Heart left ventricle (tissue), 16 donors: Measurements from ENCODE around the gene CSF2. TPM values are rescaled to one million over a fixed set of nuclear protein-coding genes. Genes with fewer than 3 reads are reported as not detected.

Source experiments
- ATAC-seq, 4 donors: fragments of 200-7000 bp; cut with Tn5 transposase; one replicate each; pipeline ENCODE4 v1.9.1; 2020 to 2022; ENCODE audit warnings: moderate library complexity in 4 of 4, mild to moderate bottlenecking in 3 of 4, moderate number of reproducible peaks in 1 of 4
- DNase-seq, 5 donors: peaks; one replicate each; pipeline ENCODE4 v3.0.0-alpha.2; 2020
- H3K27ac ChIP-seq, 12 donors: fragments of 200-600 bp; sonication (generic) in 4 of 12; one replicate each; pipeline versions ENCODE4 v1.5.0 to v1.8.0; 2016 to 2022; ENCODE audit warnings: mild to moderate bottlenecking in 2 of 12
- H3K27me3 ChIP-seq, 9 donors: fragments of 200-600 bp; sonication (generic) in 2 of 9; one replicate each; pipeline versions ENCODE4 v1.5.1 to v1.8.0; 2016 to 2022; ENCODE audit warnings: mild to moderate bottlenecking in 3 of 9
- H3K36me3 ChIP-seq, 9 donors: fragments of 200-600 bp; sonication (generic) in 2 of 9; one replicate each; pipeline versions ENCODE4 v1.5.0 to v1.8.0; 2018 to 2022; ENCODE audit warnings: mild to moderate bottlenecking in 2 of 9
- H3K4me1 ChIP-seq, 12 donors: fragments of 200-600 bp; sonication (generic) in 4 of 12; one replicate each; pipeline versions ENCODE4 v1.5.0 to v1.8.0; 2016 to 2022; ENCODE audit warnings: mild to moderate bottlenecking in 3 of 12
- H3K4me3 ChIP-seq, 12 donors: fragments of 200-600 bp; sonication (generic) in 4 of 12; one replicate each; pipeline versions ENCODE4 v1.5.0 to v1.8.0; 2017 to 2022; ENCODE audit warnings: mild to moderate bottlenecking in 9 of 12, moderate library complexity in 4 of 12
- H3K9me3 ChIP-seq, 12 donors: fragments of 200-600 bp; sonication (generic) in 4 of 12; one replicate each; pipeline versions ENCODE4 v1.5.0 to v1.8.0; 2016 to 2022; ENCODE audit warnings: mild to moderate bottlenecking in 1 of 12
- POLR2A ChIP-seq, 2 donors: fragments of 450-650 bp; IDR thresholded peaks; one replicate each; pipeline ENCODE4 v1.6.1; 2017; ENCODE audit warnings: antibody characterized with exemption in 2 of 2, mild to moderate bottlenecking in 2 of 2, moderate library complexity in 2 of 2
- WGBS, 4 donors: extraction: QIAGEN DNeasy Blood & Tissue Kit in 2 of 4; methylation state at CpG; one replicate each; pipeline versions ENCODE4 v1.1.5 to v1.1.7; 2013 to 2018; 5-methylcytosine and 5-hydroxymethylcytosine counted together
- intact Hi-C, 10 donors: fragments of 100-400 bp; cut with DNase I; formaldehyde crosslinking; loops; one replicate each; pipeline versions ENCODE4 v1.11.1 to v1.14.2; 2022
- polyA plus RNA-seq, 2 donors: library from polyadenylated mRNA; stranded (reverse); fragments of 200-250 nt; gene quantifications; one replicate each; pipeline ENCODE4 v1.2.3, GENCODE V29; 2013
- total RNA-seq, 9 donors: library from RNA; depleted of rRNA in 2 of 9; stranded (reverse); fragments of >200 nt in 2 of 9; fragmentation: NEBNext Ultra II Directional in 3 of 9; extraction: Animal tissue kit (Norgen Biotek cat#: 25700) in 3 of 9; gene quantifications; one replicate each; pipeline versions ENCODE4 v1.1.0 to v1.2.4, GENCODE V29; 2016 to 2023
- TF ChIP-seq, protein P1 (sequence below), 12 donors: fragments of 200-600 bp; sonication (generic) in 4 of 12; IDR thresholded peaks; one replicate each; pipeline versions ENCODE4 v1.5.0 to v1.8.0; 2018 to 2022; ENCODE audit warnings: antibody characterized with exemption in 12 of 12, mild to moderate bottlenecking in 5 of 12
- donor health status: ischemic (EF 13 %, LVEDD 7.1; RV severe dilation, severe dysfunction).
- donor health status: healthy with polysubstance abuse.
- donor health status: DM: no; HTN: yes; CAD: no.
- donor health status: DM: no; HTN: no; CAD: no.
- donor health status: ischemic (EF 25% LVEDD 6.9; RV normal size, moderate dysfunction).
- donor health status: ischemic (EF 25% LVEDD 5.7; RV mildly dilated, moderate dysfunction).
- donor health status: healthy.
- donor health status: DM: yes; HTN: yes; CAD: no.
- donor health status: ischemic (EF 35%, LVEDD 5.7; RV mildly dilated, moderate dysfunction).
- donor health status: nonischemic (EF 11% LVEDD 7.7; RV severe dilation, severe dysfunction).
- donor health status: DM: yes; HTN: yes; CAD: no.
- donor health status: PGD.
- donor health status: ischemic (EF 29% LVEDD 5.4; RV normal size, mild dysfunction).
- donor health status: nonischemic (EF 23%, LVEDD 6.1; RV moderate dilation, normal function).

CSF2 gene
- total and polyA plus RNA-seq, 11 donors, result 0.67 TPM; not detected in 10

GRCh38 chr5:132026516-132027008, 47.0 kb upstream of the CSF2 start:
- DNase-seq, result no peak
- TF ChIP-seq, protein P1, sequence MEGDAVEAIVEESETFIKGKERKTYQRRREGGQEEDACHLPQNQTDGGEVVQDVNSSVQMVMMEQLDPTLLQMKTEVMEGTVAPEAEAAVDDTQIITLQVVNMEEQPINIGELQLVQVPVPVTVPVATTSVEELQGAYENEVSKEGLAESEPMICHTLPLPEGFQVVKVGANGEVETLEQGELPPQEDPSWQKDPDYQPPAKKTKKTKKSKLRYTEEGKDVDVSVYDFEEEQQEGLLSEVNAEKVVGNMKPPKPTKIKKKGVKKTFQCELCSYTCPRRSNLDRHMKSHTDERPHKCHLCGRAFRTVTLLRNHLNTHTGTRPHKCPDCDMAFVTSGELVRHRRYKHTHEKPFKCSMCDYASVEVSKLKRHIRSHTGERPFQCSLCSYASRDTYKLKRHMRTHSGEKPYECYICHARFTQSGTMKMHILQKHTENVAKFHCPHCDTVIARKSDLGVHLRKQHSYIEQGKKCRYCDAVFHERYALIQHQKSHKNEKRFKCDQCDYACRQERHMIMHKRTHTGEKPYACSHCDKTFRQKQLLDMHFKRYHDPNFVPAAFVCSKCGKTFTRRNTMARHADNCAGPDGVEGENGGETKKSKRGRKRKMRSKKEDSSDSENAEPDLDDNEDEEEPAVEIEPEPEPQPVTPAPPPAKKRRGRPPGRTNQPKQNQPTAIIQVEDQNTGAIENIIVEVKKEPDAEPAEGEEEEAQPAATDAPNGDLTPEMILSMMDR (IDR thresholded peaks at IDR 0.05), result no peak
- TF ChIP-seq POLR2A (IDR thresholded peaks at IDR 0.05), result no peak
- no peaks in the 10 kb centered on the region for H3K4me1 ChIP-seq
- no peaks in the 10 kb centered on the region for H3K36me3 ChIP-seq
- peaks cover 0 to 4% (median 0%) of the 10 kb centered on the region in 9 donors for H3K27me3 ChIP-seq
- intact Hi-C loops, result no loop called here
- no peak for ATAC-seq
- H3K9me3 ChIP-seq, result no peaks in the 10 kb centered on the region
- no peak overlapping the region for H3K27ac ChIP-seq
- H3K4me3 ChIP-seq, result no peak overlapping the region
- WGBS, 4 donors, result 74 to 80% (median 76%) methylated on average over 5 of the region's 5 CpGs

- Histone ChIP-seq H3K4me3 (no peak overlapping the region), H3K27ac (no peak overlapping the region), H3K4me1 (no peaks in the 10 kb centered on the region), H3K9me3 (no peaks in the 10 kb centered on the region), H3K36me3 (no peaks in the 10 kb centered on the region), H3K27me3 (peaks cover 0 to 4% (median 0%) of the 10 kb centered on the region in 9 donors)
- intact Hi-C loops, result no loop called here
- ATAC-seq (peak in 1 of 4 donors; percentile 10), DNase-seq (no peak)
- TF ChIP-seq, protein P1 (IDR thresholded peaks at IDR 0.05), result no peak
- TF ChIP-seq POLR2A (IDR thresholded peaks at IDR 0.05), result no peak
- 70 to 93% (median 84%) methylated on average over 2 of the region's 2 CpGs for whole genome bisulfite sequencing, 4 donors
Observed at GRCh38 chr5:132027027-132027426, 46.6 kb upstream of the CSF2 start.

DNA sequence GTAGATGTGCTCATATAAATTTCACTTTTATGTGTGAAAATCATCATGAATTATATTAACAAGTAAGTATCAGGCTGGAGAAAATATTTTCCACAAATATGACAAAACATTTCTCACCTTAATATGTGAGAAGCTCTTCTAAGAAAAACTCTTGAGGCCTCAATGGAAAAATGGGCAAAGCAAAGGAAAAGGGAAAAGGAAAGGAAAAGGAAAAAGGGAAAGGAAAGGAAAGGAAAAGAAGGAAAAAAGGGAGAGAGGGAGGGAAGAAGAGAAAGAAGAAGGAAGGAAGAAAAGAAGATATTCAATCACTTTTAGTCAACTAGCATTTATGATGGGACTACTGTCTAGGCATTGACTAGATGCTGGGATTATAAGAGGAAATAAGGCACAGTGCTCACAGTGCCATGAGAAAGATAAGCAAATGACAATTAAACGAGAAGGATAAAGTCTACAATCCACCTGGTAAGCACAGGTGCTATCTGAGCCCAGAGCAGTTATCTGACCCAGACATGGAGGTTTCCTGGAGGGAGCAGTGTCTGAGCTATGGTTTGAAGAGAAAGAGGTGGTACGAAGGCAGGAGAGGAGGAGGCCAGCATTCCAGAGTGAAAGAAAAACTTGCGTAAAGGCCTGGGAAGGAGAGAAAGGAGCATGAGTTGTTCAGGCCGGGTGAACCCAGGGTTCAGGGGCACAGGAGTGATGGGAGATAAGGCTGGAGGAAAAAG, 43.8 kb upstream of the CSF2 start:
- 72 to 79% (median 75%) methylated on average over 4 of the region's 4 CpGs for WGBS, 4 donors
- H3K27me3 ChIP-seq, result peaks cover 0 to 4% (median 0%) of the 10 kb centered on the region in 9 donors
- intact Hi-C loops, result no loop called here

GRCh38 chr5:132030610-132031009, 43.0 kb upstream of the CSF2 start:
- peaks cover 0 to 4% (median 0%) of the 10 kb centered on the region in 9 donors for H3K27me3 ChIP-seq
- WGBS, 4 donors, result 84 to 93% (median 89%) methylated on average over 2 of the region's 2 CpGs
- peaks cover 0 to 10% (median 0%) of the 10 kb centered on the region in 12 donors for H3K9me3 ChIP-seq
- no peak for TF ChIP-seq POLR2A (IDR thresholded peaks at IDR 0.05)
- TF ChIP-seq, protein P1 (IDR thresholded peaks at IDR 0.05), result no peak
- H3K36me3 ChIP-seq, result no peaks in the 10 kb centered on the region
- intact Hi-C loops, result no loop called here
- no peak overlapping the region for H3K4me3 ChIP-seq
- H3K4me1 ChIP-seq, result no peaks in the 10 kb centered on the region
- ATAC-seq (no peak), DNase-seq (no peak)
- H3K27ac ChIP-seq, result no peak overlapping the region

More for the DNA sequence above, 43.8 kb upstream of the CSF2 start:
- TF ChIP-seq, protein P1 (IDR thresholded peaks at IDR 0.05), result no peak
- TF ChIP-seq POLR2A (IDR thresholded peaks at IDR 0.05), result no peak
- peaks cover 0 to 10% (median 0%) of the 10 kb centered on the region in 12 donors for H3K9me3 ChIP-seq
- H3K36me3 ChIP-seq, result no peaks in the 10 kb centered on the region
- no peaks in the 10 kb centered on the region for H3K4me1 ChIP-seq
- DNase-seq (no peak), ATAC-seq (no peak)
- H3K4me3 ChIP-seq, result no peak overlapping the region
- H3K27ac ChIP-seq, result no peak overlapping the region
